ENCODE measurements around the gene ZNF48.

DNA sequence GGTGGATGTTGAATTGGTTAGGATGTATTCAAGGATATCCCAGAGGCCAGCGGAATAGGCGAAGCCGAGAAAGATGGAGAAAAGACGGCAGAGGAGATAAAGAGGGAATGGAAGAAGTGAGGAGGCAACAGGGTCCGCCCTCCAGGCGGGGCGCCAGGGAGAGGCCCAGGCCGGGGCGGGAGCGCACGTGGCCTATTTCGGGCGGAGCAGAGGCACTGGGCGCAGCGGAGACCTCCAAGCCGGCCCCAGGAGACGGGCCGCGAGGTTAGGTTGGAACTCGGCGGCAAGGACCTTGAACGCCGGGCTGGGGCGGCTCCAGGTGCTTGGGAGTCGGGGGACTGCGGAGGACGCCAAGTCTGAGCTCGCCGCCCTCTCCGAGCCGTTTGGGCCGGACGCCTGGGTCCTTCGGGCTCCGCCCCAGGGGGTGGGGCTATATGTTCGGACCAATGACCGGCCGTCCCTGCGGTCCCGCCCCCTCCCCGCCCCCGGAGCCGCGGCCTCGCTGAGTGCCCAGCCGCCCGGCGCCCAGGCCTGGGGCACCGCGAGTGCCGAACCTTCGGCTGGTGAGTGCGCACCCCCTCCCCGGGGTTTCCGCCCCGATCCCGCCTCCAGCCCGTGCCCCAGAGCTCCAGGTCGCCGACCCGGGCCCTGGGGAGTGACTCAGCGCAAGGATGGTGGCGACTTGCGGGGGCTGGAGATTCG, 12.0 kb downstream of the ZNF48 start, which contains the start of gene ZNF771:
- TF ChIP-seq POLR2AphosphoS5 (IDR thresholded peaks at IDR 0.05): peak in 1 of 2 donors; percentile 32
- TF ChIP-seq, protein P1, sequence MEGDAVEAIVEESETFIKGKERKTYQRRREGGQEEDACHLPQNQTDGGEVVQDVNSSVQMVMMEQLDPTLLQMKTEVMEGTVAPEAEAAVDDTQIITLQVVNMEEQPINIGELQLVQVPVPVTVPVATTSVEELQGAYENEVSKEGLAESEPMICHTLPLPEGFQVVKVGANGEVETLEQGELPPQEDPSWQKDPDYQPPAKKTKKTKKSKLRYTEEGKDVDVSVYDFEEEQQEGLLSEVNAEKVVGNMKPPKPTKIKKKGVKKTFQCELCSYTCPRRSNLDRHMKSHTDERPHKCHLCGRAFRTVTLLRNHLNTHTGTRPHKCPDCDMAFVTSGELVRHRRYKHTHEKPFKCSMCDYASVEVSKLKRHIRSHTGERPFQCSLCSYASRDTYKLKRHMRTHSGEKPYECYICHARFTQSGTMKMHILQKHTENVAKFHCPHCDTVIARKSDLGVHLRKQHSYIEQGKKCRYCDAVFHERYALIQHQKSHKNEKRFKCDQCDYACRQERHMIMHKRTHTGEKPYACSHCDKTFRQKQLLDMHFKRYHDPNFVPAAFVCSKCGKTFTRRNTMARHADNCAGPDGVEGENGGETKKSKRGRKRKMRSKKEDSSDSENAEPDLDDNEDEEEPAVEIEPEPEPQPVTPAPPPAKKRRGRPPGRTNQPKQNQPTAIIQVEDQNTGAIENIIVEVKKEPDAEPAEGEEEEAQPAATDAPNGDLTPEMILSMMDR (IDR thresholded peaks at IDR 0.05): peak in 2 of 6 experiments; percentile 22 to 30
